Posterior cingulate gyrus (tissue), 11 donors: ENCODE data around the gene TFF2.
A peak's percentile ranks its signal among the peaks of the same experiment; 100 is the strongest.

Source experiments
- DNase-seq, 10 donors: peaks; one replicate each; pipeline versions ENCODE4 v3.0.0 to v3.0.0-alpha.2; 2020 to 2021; ENCODE audit warnings: mixed read lengths in 3 of 10
- intact Hi-C: fragments of 100-400 bp; cut with DNase I; formaldehyde crosslinking; loops from one replicate; pipeline ENCODE4 v1.15.1; 2023

Gene TFF2

GRCh38 chr21:42385619-42386018, 34.8 kb upstream of the TFF2 start:
- DNase-seq = peak in 2 of 10 donors; percentile 20 to 45
- intact Hi-C loops = no loop called here

DNA sequence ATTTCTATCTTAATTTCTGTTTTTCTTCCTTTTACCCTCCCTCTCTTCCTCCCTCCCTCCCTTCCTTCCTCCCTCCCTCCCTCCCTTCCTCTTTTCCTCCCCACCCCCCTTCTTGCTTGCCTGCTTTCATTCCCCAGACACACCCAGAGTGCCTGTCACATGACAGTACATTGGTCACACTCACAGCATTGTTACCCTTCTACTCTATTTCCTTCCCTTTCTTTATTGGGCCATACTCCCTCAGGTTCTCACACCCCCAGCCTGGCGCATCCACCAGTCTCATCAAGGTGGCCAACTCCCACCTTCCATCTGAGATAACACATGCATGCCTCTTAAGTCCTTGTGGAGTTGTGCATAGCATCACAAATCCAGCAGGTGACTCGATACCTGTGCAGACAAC, 34.2 kb upstream of the TFF2 start:
- intact Hi-C loops = no loop called here
- peak in 1 of 10 donors; percentile 0 for DNase-seq

GRCh38 chr21:42384156-42384945, 33.6 kb upstream of the TFF2 start:
- peak in 2 of 10 donors; percentile 8 to 22 for DNase-seq
- intact Hi-C loops = no loop called here

GRCh38 chr21:42383331-42383730, 32.5 kb upstream of the TFF2 start:
- peak in 3 of 10 donors; percentile 39 to 74 (median 53) for DNase-seq
- intact Hi-C loops = no loop called here

GRCh38 chr21:42382915-42383314, 32.1 kb upstream of the TFF2 start:
- DNase-seq = peak in 3 of 10 donors; percentile 9 to 69 (median 44)
- intact Hi-C loops = no loop called here

GRCh38 chr21:42381347-42381984, 30.7 kb upstream of the TFF2 start:
- intact Hi-C loops = no loop called here
- DNase-seq = peak in 3 of 10 donors; percentile 15 to 41 (median 30)

DNA sequence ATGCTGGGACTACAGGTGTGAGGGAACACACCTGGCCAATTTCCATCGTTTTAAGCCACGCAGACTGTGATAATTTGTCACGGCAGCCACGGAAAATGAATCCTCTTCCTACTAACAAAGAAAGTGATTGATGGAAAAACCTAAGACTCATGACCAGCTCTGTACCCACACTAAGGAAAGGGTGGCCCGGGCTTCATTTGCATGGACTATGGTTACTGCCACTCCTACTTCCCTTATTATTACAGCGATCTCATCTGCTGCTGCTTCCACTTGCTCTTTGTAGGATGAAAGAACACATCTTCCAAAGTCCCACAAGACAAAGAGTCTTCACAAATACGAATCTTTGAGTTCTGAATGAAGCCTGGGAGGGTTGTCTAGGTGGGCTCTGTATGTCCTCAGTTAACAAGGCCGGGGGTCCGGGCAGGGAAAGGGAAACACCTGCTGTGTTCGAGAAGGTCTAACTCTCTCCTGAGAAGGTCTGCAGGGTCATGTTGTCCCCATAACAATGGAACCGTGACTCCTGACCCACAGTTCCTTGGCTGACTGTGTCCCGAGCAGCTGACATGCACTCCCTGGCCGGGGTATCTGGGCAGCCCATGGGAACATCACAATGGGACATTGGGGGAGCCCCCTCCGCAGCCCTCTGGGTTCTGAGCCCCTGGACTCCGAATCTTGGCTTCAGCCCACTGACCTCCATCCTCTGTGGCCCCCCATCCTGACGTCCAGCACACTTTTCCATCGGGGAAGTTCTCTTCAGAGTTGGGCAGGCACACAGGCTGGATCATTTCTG, 28.8 kb upstream of the TFF2 start:
- intact Hi-C loops = no loop called here

DNA sequence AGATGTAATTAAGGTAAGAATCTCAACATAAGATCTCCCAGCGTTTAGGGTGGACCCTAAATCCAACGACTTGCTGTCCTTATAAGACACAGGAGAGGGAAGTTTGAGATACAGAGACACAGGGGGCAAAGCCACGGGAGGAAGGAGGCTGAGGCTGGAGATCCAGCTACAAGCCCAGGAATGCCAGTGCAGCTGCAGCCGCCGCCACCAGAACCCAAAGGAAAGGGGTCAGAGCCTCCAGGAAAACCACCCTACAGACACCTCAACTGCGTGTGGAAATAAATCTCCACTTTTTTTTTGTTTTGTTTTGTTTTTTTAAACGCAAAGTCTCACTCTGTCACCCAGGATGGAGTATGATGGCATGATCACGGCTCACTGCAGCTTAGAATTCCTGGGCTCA, 27.6 kb upstream of the TFF2 start:
- intact Hi-C loops = no loop called here
- DNase-seq = peak in 1 of 10 donors; percentile 9

More for the DNA sequence above, 28.8 kb upstream of the TFF2 start:
- peak in 2 of 10 donors; percentile 25 to 41 for DNase-seq

GRCh38 chr21:42377951-42378340, 27.2 kb upstream of the TFF2 start:
- intact Hi-C loops = no loop called here
- peak in 2 of 10 donors; percentile 39 to 54 for DNase-seq

- DNase-seq = peak in 2 of 10 donors; percentile 25 to 48
Measured at GRCh38 chr21:42377211-42377950, 26.6 kb upstream of the TFF2 start.

DNA sequence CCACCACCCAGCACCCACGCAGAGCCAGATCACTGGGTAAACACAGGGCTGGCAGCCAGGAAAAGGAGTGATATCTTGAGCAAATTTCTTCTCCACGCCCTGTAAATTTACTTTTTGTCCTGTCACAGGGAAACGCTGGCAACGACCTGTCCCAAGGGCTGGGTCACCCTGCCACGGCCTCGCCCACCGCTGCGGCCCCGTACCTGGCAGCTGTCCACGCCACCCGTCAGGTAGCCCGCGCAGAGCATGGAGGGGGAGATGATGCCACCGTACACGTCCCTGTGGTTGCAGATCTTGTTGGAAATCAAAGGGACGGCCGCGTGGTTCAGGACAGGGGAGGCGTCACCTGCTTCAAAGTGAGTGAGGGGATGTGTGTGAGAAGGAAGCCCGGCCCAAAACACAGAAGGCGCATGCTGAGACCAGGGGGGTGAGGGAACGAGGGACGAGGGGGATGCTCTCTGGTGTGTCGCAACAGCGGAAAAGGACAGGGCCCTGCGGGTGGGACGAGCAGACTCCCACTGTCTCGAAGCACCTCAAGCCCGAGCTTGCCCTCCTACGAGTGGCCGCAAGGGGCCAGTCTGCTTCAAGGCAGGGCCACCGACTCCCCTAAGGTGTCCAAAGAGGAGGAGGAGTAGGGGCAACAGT, 25.7 kb upstream of the TFF2 start:
- DNase-seq = peak in 2 of 10 donors; percentile 39 to 70
- intact Hi-C loops = no loop called here

More at GRCh38 chr21:42377211-42377950, 26.6 kb upstream of the TFF2 start:
- intact Hi-C loops = no loop called here

DNA sequence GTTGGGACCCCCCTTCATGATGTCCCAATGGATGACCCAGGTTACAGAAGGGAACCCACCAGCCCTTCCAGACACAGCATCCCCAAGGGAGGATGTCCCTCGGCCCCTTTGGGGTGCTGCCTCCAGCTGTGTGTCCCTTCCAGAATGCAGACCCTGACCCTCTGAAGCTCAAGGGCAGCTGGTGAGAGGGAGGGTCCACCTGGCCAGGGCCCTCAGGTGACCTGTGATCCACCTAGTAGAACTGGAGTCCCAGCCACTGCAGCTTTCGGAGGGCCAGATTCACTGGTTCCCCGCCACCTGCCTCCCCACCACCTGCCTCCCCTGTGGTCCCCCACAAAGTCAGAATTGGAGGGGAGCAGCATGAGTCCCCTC, 25.2 kb upstream of the TFF2 start:
- intact Hi-C loops = no loop called here
- peak in 1 of 10 donors; percentile 22 for DNase-seq

DNA sequence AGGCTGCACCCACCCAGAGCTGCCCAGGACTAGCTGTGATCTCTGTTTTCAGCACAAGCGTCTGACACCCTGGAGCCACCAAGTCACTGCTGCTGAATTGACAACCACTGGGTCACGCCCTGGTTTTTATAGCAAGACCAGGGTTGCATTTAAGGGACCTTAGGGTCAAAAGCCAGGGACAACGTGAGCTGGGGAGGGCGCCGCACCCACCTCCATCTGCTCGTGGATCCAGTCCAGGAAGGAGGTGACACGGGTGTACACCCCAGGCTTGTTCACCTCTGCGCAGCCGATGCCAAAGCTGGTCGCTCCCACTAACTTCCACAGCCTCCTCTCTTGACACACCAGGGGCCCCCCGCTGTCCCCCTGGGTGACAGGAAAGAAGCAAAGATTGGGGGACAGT, 24.7 kb upstream of the TFF2 start:
- intact Hi-C loops = no loop called here

DNA sequence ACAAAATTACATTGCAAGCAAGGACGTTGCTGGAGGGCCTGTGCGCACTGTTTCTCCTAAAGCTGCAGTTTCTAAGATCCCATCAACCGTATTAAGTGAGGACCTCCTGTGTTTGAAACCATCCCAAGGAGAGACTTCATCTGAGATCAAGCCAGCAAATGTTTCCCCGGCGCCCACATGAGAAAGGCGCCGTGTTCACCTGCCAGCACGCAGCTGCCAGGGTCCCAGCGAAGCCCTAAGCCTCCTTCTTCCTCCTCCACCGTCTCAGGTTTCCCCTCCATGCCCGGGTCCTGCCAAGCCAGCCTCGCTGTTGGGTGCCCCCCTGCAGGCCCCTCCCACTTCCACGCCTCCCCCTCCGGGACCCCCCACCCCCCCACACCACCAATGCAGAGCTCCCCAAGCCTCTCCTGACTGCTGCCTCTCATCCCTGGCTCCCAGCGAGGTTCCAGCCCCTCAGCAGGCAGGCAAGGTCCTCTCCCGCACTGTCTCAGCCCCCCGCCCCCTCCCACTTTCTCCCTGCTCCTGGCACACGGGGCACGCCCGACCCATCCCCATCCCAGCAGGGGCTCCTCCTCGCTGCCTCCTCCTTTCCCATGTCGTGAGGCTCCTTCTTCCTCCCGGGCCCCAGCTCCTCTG, 24.2 kb upstream of the TFF2 start:
- peak in 2 of 10 donors; percentile 17 to 20 for DNase-seq
- intact Hi-C loops = no loop called here

More for the DNA sequence above, 24.7 kb upstream of the TFF2 start:
- peak in 2 of 10 donors; percentile 31 to 69 for DNase-seq

- intact Hi-C loops = no loop called here
- peak in 2 of 10 donors; percentile 6 to 28 for DNase-seq
Measured at GRCh38 chr21:42374457-42374856, 23.7 kb upstream of the TFF2 start.

- intact Hi-C loops = no loop called here
- DNase-seq = peak in 3 of 10 donors; percentile 33 to 78 (median 45)
Measured at GRCh38 chr21:42373908-42374455, 23.2 kb upstream of the TFF2 start.

- DNase-seq = peak in 2 of 10 donors; percentile 32 to 46
- intact Hi-C loops = no loop called here
Measured at GRCh38 chr21:42373196-42373907, 22.6 kb upstream of the TFF2 start.
